GM21619 (cell line): ENCODE measurements around the gene F2R.
"Not testable (repeated sequence)": the region's sequence is repeated elsewhere in the genome, so short reads cannot be mapped to it uniquely, and the experiment has no call there.

Experiments used
- ATAC-seq: cut with Tn5 transposase; IDR thresholded peaks from one replicate; pipeline ENCODE4 v1.9.1; 2021; ENCODE audit not compliant: unreplicated experiment

F2R gene

GRCh38 chr5:76747706-76748105, 31.8 kb downstream of the F2R start:
- ATAC-seq, result no peak

- no peak for ATAC-seq
Measured at GRCh38 chr5:76751291-76751690, 35.4 kb downstream of the F2R start.

DNA sequence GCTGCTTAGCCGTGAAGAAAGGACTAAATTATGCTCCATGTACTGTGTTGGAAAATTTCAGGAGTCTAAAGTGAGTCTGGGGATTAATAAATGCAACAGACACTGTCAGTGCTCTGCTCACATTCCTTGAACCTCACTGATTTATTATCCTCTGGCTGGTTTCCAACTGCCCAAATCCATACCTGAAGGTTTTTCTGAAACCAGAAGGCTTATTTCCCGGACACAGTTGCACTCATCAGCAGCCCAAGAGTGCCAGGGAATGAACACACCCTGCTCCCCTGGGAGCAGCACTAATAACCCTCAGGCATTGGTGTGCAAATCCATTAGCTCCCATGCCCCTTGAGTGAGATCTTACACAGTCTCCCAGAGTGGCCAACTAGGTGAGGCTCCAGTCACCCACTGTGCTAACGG, 38.7 kb downstream of the F2R start:
- ATAC-seq, result no peak

GRCh38 chr5:76755779-76756637, 40.1 kb downstream of the F2R start:
- ATAC-seq, result no peak

DNA sequence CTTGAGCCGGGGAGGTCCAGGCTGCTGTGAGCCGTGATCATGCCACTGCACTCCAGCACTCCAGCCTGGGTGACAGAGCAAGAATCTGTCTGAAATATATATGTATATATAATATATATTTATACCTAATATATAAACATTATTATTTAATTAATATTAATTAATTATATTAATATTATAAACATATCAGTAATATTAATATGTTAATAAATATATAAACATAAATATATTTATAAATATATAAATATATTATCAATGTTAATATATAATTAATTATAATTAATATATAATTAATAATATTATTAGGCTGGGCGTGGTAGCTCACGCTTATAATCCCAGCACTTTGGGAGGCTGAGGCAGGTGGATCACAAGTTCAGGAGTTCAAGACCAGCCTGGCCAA, 41.1 kb downstream of the F2R start:
- no peak for ATAC-seq

DNA sequence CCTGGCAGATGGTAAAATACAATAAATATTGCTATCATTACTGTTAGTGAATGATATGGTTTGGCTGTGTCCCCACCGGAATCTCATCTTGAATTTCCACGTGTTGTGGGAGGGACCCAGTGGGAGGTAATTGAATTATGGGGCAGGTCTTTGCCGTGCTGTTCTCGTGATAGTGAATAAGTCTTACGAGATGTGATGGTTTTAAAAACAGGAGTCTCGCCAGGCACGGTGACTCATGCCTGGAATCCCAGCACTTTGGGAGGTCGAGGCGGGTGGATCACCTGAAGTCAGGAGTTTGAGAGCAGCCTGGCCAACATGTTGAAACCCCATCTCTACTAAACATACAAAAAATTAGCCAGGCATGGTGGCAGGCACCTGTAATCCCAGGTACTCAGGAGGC, 45.2 kb downstream of the F2R start:
- not testable (repeated sequence) for ATAC-seq

- no peak for ATAC-seq
Measured at GRCh38 chr5:76762484-76762883, 46.6 kb downstream of the F2R start.

- ATAC-seq, result no peak
Measured at GRCh38 chr5:76763136-76763535, 47.2 kb downstream of the F2R start.

DNA sequence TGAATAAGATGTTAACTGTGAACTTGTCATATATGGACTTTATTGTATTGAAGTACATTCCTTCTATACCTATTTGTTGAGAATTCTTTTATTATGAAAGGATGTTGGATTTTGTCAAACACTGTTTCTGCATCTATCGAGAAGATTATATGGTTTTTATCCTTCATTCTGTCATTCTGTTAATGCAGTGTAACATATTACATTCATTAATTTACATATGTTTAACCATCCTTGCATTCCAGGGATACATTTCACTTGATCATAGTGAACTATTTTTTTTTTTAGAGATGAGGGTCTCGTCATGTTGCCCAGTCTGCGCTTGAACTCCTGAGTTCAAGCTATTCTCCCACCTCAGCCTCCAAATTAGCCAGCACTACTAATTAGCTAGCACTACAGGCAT, 48.4 kb downstream of the F2R start:
- ATAC-seq, result no peak

GRCh38 chr5:76765249-76765648, 49.3 kb downstream of the F2R start:
- no peak for ATAC-seq

DNA sequence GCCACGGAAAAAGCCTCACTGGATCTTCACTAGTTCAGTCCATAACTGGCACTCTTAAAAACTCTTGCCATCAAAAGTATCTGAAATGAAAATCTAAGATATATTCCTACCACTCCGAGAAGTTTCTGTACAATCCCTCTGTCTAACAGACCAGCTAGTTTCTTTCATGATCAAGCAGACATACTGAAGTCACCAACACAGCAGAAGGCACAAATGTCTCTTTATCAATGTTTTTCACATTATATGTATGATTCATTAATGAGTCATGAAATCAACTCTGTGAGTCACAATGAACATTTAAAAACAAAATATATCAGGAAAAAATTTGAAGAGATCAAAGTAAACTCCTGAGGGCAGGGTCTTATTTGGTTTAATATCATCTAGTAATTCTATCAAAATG, 50.8 kb downstream of the F2R start:
- ATAC-seq, result no peak

DNA sequence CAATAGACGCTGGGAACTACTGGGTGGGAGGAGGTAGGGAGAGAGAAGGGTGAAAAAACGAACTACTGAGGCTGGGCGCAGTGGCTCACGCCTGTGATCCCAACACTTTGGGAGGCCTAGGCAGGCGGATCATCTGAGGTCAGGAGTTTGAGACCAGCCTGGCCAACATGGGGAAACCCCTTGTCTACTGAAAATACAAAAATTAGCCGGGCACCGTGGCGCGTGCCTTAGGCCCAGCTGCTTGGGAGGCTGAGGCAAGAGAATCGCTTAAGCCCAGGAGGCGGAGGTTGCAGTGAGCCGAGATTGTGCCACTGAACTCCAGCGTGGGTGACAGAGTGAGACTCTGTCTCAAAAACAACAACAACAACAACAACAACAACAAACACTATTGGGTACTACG, 55.1 kb downstream of the F2R start:
- not testable (repeated sequence) for ATAC-seq

- ATAC-seq, result no peak
Measured at GRCh38 chr5:76771705-76772405, 55.9 kb downstream of the F2R start.

GRCh38 chr5:76775921-76776320, 60.0 kb downstream of the F2R start:
- ATAC-seq, result no peak

- ATAC-seq, result no peak
Measured at GRCh38 chr5:76776391-76776790, 60.5 kb downstream of the F2R start.

DNA sequence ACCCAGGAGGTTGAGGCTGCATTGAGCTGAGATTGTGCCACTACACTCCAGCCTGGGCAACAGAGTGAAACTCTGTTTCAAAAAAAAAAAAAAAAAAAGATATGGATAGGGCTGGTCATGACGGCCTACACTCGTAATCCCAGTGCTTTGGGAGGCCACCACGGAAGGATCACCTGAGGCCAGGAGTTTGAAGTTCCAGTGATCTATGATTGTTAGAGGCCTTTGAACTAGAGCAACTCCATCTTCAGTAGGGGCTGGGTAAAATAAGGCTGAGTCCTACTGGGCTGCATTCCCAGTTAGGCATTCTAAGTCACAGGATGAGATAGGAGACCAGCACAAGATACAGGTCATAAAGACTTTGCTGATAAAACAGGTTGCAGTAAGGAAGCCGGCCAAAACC, 64.7 kb downstream of the F2R start:
- ATAC-seq, result not testable (repeated sequence)

GRCh38 chr5:76781775-76782174, 65.8 kb downstream of the F2R start:
- no peak for ATAC-seq

DNA sequence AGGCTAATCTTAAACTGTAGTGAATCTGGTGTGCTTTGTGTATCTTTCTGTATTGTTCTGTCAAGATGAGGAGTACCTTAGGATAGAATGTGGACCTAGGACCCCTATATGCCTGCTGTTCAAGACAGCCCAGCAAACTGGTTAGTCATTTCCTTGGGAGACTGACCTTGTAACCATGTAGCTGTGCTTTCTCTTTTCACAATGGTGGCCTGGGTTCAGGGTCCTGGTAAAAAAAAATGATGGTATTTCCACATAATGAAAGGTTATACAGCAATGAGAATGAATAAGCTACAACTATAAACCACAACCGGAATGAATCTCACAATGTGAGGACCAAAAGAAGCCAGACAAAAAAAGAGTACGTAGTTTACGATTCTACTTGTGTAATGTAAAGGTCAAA, 66.5 kb downstream of the F2R start:
- no peak for ATAC-seq
